Measurements from ENCODE around the gene SEMA5B.

Gene SEMA5B

DNA sequence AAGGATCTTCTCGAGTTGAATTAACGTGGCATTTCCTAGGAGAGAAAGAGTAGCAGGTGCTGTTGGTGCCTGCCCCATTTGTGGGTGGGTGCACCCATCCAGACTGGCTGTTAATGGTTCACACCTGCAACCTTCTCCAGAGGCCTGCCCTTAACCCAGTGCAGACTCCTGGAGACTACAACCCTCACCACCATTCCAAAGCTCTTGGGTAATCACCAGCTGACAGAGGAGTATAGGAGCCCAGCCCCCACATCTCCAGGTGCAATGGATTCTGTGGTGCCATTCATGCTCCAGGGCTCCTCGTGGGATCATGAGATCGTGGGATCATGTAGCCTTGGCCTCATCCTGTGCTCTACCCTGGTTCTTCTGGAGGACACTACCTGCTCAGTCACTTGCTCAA lies 60.2 kb downstream of the SEMA5B start:
- ATAC-seq: no peak
- no peak overlapping the region for H3K4me3 Mint-ChIP-seq
- peaks cover 19% of the 10 kb centered on the region for H3K27me3 Mint-ChIP-seq
- H3K9me3 Mint-ChIP-seq: no peaks in the 10 kb centered on the region
- H3K36me3 Mint-ChIP-seq: no peaks in the 10 kb centered on the region
- no peaks in the 10 kb centered on the region for H3K4me1 Mint-ChIP-seq
- no peak overlapping the region for H3K27ac Mint-ChIP-seq

DNA sequence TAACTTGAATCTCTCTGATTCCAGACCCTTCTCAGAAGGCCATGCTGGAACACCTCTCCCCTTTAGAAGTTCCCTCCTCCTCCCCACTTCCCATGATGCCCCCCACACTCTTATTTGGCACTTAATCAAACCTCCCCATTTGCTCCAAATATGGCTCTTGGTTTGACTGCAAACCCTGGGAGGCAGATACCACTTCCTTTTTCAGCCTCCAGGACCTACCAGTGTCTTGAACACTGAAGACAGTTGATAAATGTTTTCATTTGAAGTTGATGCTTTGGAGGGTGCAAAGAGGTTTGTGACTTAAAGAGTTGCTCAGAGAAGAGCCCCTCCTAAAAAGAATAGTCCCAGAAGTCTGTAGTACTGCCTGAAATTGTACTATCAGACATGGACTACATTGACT lies 61.5 kb downstream of the SEMA5B start:
- H3K4me3 Mint-ChIP-seq: no peak overlapping the region
- H3K9me3 Mint-ChIP-seq: no peaks in the 10 kb centered on the region
- no peaks in the 10 kb centered on the region for H3K4me1 Mint-ChIP-seq
- H3K27ac Mint-ChIP-seq: no peak overlapping the region
- no peak for ATAC-seq
- H3K36me3 Mint-ChIP-seq: no peaks in the 10 kb centered on the region
- H3K27me3 Mint-ChIP-seq: peaks cover 26% of the 10 kb centered on the region

DNA sequence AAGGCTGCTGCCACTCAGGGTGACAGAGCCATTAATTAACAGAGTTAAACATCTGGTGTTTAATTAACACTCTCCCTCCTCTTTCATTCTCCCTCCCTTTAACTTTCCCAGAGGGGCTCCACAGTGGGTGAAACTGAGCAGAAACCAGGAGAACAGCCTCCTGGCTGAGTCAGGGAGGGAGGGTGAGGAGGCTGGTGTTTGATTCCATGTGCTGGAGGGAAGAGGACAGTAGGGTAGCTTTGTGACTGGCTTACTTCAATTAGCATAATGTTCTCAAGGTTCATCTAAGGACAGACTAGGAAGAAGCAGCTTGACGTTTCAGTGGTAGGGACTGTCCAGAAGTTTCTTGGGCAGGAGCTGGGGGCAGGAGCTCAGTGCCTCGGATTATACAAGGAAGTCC lies 62.8 kb downstream of the SEMA5B start:
- Mint-ChIP-seq H3K36me3 (no peaks in the 10 kb centered on the region), H3K4me3 (no peak overlapping the region), H3K4me1 (no peaks in the 10 kb centered on the region)

DNA sequence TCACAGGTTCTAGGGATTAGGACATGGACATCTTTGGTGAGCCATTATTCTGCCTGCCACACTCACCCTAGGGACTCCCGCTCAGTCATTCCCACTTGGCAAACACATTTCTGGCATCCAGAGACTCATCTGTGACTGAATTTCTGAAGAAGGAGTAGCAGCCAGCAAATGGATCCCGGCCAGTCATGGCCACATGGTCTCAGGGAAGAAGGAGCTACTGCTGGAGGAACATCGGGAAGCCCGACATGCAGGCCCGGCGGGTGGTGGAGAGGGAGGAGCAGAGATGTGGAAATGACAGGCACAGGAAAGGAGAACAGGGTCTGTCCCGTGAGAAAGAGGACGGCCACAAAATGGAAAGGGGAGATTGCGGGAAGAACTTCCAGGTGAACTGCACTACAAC lies 65.4 kb downstream of the SEMA5B start:
- Mint-ChIP-seq H3K4me1 (no peaks in the 10 kb centered on the region), H3K27me3 (peaks cover 35% of the 10 kb centered on the region), H3K27ac (no peak overlapping the region), H3K4me3 (no peak overlapping the region), H3K9me3 (no peaks in the 10 kb centered on the region), H3K36me3 (no peaks in the 10 kb centered on the region)
- no peak for ATAC-seq

More for the DNA sequence above, 62.8 kb downstream of the SEMA5B start:
- H3K9me3 Mint-ChIP-seq: no peaks in the 10 kb centered on the region
- ATAC-seq: no peak
- H3K27ac Mint-ChIP-seq: no peak overlapping the region
- H3K27me3 Mint-ChIP-seq: peaks cover 24% of the 10 kb centered on the region

DNA sequence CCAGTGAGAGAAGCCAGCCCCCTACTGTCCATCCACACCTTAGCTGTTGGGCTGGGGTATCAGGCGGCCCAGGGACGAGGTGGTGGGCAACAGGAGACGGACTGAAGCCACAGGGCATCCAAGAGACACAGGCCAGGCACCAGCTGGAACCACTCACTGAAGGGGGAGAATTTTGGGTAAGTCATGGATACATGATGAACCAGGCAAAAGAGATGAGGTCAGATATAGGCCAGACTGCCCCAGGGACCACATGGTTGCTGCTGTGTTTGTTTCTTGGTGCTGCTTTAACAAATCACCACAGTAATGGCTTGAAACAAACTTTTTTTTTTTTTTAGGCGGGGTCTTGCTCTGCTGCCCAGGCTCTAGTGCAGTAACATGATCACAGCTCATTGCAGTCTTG lies 66.4 kb downstream of the SEMA5B start:
- Mint-ChIP-seq H3K9me3 (no peaks in the 10 kb centered on the region), H3K4me3 (no peak overlapping the region)
- no peak for ATAC-seq

DNA sequence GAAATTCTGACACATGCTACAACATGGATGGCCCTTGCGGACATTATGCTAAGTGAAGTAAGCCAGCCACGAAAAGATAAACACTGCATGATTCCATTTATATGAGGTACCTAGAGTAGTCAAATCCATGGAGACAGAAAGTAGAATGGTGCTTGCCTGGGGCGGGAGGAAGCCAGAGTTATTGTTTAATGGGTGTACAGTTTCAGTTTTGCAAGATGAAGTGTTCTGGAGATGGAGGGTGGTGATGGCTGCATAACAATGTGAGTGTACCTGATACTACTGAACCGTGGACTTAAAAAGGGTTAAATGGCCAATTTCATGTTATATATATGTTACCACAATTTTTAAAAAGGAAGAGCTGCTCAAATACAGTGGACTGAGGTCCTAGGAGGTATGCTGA lies 66.9 kb downstream of the SEMA5B start:
- Mint-ChIP-seq H3K9me3 (no peaks in the 10 kb centered on the region), H3K27ac (no peak overlapping the region), H3K4me3 (no peak overlapping the region), H3K27me3 (peaks cover 49% of the 10 kb centered on the region), H3K36me3 (no peaks in the 10 kb centered on the region), H3K4me1 (no peaks in the 10 kb centered on the region)
- no peak for ATAC-seq

More for the DNA sequence above, 66.4 kb downstream of the SEMA5B start:
- Mint-ChIP-seq H3K27me3 (peaks cover 45% of the 10 kb centered on the region), H3K36me3 (no peaks in the 10 kb centered on the region), H3K4me1 (no peaks in the 10 kb centered on the region), H3K27ac (no peak overlapping the region)

DNA sequence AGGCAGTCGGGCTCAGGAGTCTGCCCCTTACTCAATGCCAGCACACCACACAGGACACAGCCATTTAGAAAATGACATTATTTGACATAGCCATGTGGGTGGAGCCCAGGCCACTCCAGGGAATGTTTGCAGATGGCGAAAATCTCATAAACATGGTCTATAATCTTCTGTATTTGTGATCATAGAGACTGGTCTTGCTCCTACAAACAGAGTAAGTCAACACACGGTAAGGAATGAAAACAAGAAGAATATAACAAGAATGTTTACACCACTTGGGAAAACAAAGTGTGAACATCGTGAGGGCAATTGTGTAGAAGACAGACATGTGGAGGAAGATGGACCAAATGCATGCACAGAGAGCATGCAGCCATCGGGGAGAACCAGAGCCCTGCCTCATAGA lies 68.2 kb downstream of the SEMA5B start:
- H3K9me3 Mint-ChIP-seq: no peaks in the 10 kb centered on the region
- no peak overlapping the region for H3K27ac Mint-ChIP-seq
- H3K4me1 Mint-ChIP-seq: no peaks in the 10 kb centered on the region

DNA sequence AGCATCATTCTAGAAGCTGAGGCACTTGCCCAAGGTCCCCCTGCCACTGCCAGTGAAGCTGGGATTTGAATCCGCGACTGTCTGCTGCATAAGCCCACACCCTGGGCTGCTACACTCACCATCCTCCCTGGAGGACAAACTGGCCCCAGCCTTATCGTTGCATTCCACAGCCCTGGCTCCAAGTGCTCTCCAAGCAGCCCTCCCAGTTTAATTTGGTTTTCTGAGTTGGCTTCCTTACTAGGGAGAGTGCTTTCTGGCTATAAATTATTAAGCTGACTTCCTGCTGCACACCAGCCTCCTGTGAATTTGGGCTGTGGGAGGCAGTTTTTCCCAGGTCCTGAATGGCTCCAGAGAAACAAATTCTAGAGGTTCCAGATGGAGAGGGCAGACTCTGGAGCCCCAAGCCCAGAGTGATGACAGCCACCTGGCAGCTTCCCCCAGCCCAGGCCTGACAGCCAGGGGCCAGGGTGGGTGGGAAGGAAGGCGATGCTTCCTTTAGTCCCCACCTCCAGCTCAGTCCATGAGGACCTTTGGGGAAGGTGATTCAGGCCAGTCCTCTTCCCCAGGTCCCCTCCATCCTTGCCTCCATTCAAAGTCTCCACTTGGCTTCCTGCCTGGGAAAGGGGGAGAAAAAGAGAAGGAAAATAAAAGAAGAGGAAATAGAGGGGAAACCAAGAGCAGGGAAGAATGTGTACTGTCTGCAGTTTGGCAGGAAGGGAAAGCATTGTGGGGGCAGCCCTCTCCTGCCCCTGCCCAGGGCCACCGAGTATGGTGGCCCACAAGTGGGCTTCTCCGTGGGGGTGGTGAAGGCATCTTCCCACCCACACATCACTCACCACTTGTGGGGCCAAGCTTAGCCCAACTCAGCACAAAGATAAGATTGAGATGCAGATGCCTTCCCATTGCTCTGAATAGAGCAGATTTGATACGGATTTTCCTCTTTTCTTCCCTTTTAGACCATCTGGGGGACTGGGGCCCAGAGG lies 69.6 kb downstream of the SEMA5B start:
- Mint-ChIP-seq H3K9me3 (no peaks in the 10 kb centered on the region), H3K27me3 (peaks cover 41% of the 10 kb centered on the region), H3K4me3 (no peak overlapping the region), H3K27ac (no peak overlapping the region), H3K36me3 (no peaks in the 10 kb centered on the region), H3K4me1 (no peaks in the 10 kb centered on the region)
- no peak for ATAC-seq

More for the DNA sequence above, 68.2 kb downstream of the SEMA5B start:
- no peak for ATAC-seq
- H3K27me3 Mint-ChIP-seq: peaks cover 48% of the 10 kb centered on the region
- H3K4me3 Mint-ChIP-seq: no peak overlapping the region
- no peaks in the 10 kb centered on the region for H3K36me3 Mint-ChIP-seq

DNA sequence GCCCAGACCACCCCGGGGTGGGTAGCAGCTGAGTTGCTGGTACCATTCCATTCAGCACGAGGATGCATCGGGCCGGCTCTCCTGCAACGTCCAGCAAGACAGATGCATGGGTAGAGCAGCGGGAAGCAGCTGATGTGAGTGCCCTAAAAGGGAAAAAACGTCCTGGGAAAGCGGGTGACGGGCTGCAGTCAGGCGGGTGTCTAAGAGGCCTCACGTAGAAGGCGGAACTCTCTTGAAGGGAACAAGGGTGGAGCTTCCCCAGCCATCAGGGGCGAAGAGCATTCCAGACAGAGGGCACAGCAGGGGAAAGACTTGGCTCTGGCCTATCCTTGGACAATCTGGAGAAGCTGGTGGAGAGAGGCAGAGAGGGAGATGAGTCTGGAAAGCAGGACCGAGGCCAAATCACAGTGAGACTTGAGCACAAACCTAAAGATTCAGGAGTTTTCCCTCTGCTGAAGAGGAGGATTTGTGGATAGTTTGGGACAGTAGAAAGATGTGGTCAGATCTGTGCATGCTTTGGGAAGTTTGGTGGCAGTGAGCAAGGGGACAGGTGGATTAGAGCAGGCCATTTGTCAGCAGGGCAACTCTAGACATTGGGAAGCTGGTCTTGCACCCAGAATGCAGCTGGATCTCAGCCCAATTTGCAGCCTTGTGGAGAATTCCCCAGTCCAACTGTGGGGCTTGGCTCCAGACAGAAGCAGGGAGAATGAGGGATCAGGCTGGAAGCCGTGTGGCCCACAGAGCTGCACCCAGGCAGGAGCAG lies 70.7 kb downstream of the SEMA5B start:
- H3K27me3 Mint-ChIP-seq: peaks cover 34% of the 10 kb centered on the region
- H3K27ac Mint-ChIP-seq: no peak overlapping the region
- no peak for ATAC-seq
- peaks cover 8% of the 10 kb centered on the region for H3K4me1 Mint-ChIP-seq
- no peaks in the 10 kb centered on the region for H3K9me3 Mint-ChIP-seq
- no peak overlapping the region for H3K4me3 Mint-ChIP-seq
- H3K36me3 Mint-ChIP-seq: no peaks in the 10 kb centered on the region

DNA sequence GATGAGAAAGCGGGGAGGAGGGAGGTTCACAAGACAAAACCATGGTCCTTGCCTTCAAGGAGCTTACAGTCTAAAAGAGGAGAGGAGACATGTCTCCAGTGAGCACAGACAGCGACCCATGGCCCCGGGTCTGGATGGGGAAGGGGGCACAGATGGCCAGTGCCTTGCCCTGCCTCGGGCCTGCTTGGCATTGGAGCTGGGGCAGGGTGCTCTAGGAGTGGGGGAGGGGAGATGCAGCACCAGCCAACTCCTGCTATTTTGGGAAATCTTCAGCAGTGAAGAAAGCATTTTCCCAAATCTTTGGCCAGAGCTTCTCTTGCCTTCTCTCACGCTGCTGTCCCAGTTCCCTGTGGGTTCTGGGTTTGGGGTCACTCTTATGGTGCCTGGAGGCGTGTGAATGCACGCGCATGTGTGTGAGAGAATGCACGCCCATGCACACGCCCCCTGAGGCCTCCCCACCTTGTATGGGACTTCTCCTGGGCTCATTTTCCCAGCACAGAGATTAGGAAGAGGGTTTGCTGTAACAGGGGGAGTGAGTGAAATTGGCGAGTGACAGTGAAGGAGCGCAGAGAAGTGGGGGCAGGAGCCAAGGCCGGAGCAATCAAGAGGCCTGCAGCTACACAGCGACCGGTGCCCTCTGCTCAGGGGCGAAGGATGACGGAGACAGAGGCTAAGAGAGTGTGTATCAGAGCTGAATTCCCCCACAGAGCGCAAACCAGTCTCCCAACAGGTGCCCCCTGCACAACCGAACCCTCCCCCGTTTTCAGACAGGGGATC lies 71.5 kb downstream of the SEMA5B start:
- Mint-ChIP-seq H3K36me3 (no peaks in the 10 kb centered on the region), H3K27me3 (peaks cover 31% of the 10 kb centered on the region), H3K4me1 (peaks cover 8% of the 10 kb centered on the region), H3K9me3 (no peaks in the 10 kb centered on the region), H3K27ac (no peak overlapping the region), H3K4me3 (no peak overlapping the region)
- no peak for ATAC-seq

DNA sequence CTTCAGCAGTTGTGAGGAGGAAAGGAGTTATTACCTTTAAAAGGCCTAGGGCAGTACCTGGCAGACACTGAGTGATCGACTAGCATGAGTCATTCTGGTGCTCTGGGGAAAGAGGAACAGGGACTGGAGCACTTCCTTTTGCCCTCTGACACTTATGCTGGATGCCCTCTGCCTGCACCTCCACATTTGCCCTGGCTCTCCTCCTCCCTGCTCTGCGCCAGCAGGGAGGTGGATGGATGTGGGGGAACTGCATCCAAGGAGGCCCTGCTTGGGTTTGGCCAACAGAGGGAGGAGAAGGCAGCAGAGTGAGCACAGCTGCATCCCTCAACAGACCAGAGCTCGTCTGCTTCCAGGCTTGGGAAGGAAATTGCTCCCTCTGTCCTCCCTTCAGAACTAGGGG lies 75.0 kb downstream of the SEMA5B start:
- H3K27me3 Mint-ChIP-seq: peaks cover 16% of the 10 kb centered on the region
- no peak overlapping the region for H3K4me3 Mint-ChIP-seq
- no peaks in the 10 kb centered on the region for H3K36me3 Mint-ChIP-seq
- no peak overlapping the region for H3K27ac Mint-ChIP-seq
- peak; percentile 94 for ATAC-seq
- peaks cover 8% of the 10 kb centered on the region for H3K4me1 Mint-ChIP-seq
- H3K9me3 Mint-ChIP-seq: no peaks in the 10 kb centered on the region

DNA sequence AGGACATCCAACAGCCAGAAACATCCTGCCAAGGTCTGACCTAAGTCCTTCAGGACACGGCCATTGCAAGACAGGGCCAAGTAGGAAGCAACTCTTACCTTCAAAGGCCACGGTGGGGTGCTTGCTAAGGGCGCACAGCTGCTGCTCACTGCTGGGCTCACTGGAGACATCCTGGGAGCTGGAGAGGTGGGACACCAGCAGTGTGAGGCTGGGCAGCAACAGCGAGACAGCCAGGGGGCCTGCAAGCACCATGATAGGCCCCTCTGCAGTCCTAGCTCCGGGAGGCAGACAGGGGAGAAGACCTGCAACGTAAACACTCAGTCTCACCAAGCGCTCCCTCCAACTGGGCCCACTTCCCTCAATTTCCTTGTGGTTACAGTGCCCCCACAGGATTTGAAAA lies 79.2 kb downstream of the SEMA5B start:
- ATAC-seq: no peak
- H3K27ac Mint-ChIP-seq: no peak overlapping the region
- no peak overlapping the region for H3K4me3 Mint-ChIP-seq
- no peaks in the 10 kb centered on the region for H3K9me3 Mint-ChIP-seq
- peaks cover 19% of the 10 kb centered on the region for H3K4me1 Mint-ChIP-seq
- H3K27me3 Mint-ChIP-seq: no peaks in the 10 kb centered on the region
- H3K36me3 Mint-ChIP-seq: no peaks in the 10 kb centered on the region

DNA sequence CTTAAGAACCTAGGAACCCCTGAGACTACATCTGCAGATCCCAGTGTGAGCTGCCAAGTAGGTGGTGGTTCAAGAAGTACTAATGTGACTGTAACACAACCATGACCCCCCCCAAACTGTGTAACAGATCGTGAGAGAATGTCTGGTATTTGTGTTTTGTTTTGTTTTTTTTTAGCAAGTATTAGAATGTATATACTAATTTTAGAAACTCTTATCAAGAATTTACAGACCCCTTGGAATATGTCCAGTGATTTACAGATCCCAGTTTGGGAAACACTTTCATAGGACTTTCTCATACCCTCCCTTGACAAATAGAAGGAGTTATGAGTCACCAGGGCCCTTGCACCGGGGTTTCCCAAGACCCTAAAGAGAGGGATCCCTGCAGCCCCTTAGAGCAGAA lies 79.8 kb downstream of the SEMA5B start:
- Mint-ChIP-seq H3K36me3 (no peaks in the 10 kb centered on the region), H3K27me3 (no peaks in the 10 kb centered on the region), H3K9me3 (no peaks in the 10 kb centered on the region), H3K27ac (no peak overlapping the region), H3K4me1 (peaks cover 18% of the 10 kb centered on the region), H3K4me3 (no peak overlapping the region)
- no peak for ATAC-seq

DNA sequence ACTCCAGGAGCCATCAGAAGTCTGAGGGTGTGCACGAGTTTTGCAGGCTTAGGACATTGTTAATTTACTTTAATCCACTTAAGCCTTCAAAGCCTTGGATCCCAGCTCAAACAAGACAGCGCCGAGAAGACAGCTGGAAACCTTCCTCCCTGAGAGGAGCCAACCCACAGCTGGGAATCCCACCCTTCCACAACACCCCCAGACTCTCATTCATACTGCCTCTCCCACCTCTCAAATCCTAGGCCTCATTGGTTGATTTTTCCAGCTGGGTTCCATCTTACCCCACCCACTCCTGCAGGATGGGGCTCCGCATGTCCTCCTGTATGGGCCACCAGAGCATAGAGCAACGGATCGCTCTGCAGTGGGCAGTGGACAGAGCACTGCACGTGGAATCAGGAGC lies 80.4 kb downstream of the SEMA5B start:
- Mint-ChIP-seq H3K4me1 (peaks cover 13% of the 10 kb centered on the region), H3K4me3 (no peak overlapping the region), H3K27me3 (no peaks in the 10 kb centered on the region), H3K9me3 (no peaks in the 10 kb centered on the region), H3K36me3 (no peaks in the 10 kb centered on the region), H3K27ac (no peak overlapping the region)
- ATAC-seq: no peak

DNA sequence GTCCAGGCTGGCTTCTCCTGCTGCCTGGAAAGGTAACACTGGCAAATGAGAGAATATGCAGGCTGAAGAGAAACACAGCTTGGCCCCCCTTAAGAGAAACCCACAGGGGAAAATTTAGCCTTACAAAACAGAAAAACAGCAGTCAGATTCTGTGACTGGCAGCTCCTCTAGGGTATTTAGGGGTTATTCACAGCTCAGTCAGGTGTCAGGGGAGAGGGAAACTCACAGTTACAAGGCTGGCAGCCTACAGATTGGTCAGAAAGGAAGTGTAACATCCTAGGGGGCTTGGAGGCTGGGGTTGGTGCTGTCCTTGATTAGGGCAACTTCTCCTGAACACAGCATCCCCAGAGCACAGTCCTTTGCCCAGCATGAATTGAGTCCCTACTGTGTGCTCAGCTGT lies 81.4 kb downstream of the SEMA5B start:
- H3K9me3 Mint-ChIP-seq: no peaks in the 10 kb centered on the region
- peak; percentile 78 for ATAC-seq
- no peaks in the 10 kb centered on the region for H3K36me3 Mint-ChIP-seq
- H3K27ac Mint-ChIP-seq: no peak overlapping the region
- H3K4me3 Mint-ChIP-seq: no peak overlapping the region
- H3K27me3 Mint-ChIP-seq: no peaks in the 10 kb centered on the region
- H3K4me1 Mint-ChIP-seq: peaks cover 11% of the 10 kb centered on the region
